ENCODE measurements around the gene SCAPER.

SCAPER gene

DNA sequence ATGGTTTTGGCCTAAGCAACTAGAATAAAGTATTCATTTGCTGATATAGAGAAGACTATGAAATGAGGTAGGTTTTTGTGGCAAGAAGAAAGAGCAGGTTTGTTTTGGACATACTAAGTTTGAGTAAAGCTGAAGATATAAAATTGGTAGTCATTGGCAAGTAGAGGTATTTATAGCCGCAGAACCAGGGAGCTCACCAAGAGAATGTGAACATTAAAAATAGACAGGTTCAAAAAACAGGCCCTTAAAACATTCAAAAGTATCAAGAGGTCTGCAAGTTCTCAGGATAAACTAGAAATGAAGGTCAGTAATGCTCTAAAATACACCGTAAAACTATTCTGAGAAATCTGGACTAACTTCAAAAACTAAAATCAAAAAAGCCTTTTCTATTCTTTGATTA is 240.7 kb downstream of the SCAPER start:
- DNase-seq = no peak

DNA sequence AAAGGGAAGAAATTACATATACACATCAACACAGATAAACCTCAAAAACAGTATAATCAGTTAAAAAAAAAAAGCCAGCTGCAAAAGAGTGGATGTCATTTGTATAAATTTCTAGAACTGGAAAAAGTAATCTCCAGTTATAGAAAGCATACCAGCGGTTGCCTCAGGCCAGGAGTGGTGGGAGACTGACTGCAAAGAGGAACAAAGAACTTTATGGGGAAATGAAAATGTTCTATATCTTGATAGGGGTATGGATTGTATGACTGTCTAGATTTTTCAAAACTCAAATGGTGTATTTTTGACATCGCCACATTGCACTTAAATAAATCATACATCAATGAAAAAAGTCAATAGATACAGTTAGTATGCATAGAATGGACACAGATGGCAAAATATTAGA is 241.6 kb downstream of the SCAPER start:
- DNase-seq = no peak

DNA sequence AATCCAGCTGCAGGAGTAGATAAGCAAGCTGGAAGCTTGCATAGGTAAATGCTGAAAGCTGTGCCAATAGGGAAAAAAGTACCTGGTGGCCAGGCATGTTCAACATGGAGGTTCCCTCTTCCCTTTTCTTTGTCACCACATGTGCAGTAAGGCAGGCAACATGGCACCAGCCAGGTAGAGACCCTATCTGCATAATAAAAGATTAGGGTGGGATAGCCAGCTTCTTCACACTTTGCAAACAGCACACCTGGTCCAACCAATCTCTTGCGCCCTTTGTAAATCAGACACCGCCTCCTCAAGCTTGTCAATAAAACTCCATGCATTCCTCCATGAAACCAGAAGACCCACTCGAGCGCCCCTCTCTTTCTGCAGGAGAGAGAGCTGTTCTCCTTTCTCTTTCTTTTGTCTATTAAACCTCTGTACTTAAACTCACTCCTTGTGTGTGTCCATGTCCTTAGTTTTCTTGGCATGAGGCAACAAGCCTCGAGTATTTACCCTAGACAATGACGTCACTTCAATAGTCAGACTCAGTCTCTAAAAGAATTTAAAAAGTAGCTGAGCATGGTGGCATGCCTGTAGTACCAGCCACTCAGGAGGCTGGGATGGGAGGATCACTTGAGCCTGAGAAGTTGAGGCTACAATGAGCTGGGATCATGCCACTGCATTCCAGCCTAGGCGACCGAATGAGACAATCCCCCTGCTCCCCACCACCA is 256.3 kb downstream of the SCAPER start:
- no peak for DNase-seq

DNA sequence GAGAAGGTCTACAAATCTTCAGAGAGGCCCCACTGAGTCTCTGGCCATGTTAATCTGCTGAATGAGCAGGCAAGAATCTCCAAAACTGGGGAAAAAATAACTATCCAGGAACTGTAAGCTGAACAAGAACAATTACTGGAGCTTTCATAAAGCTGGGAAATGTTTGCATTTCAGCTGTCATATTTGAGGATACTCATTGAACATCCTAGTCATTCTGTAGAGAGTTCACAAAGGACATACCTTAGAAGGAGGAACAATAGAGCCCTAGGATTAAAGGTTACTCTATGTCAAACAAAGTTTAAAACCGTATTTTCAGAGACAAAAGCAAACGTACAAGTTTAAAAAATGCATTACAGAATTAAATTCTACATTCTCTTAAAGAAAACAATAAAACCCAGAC is 257.5 kb downstream of the SCAPER start:
- no peak for DNase-seq

DNA sequence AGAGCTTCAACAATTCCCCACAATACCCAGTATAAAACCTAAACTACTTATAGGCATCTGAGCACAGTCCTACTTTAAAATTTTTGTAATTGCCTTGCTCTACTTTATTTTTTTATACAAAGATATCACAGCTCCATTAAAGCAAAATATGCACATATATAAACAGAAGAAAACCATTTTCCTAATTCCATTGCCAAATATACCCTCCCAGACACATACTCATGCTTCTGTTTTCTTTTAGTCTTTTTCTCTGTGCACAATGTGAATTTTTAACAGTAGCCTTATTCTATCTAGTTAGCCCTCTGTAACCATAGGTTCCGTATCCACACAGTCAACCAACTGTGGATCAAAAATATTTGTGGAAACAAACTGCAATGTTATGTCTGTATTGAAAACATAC is 260.5 kb downstream of the SCAPER start:
- DNase-seq = no peak

DNA sequence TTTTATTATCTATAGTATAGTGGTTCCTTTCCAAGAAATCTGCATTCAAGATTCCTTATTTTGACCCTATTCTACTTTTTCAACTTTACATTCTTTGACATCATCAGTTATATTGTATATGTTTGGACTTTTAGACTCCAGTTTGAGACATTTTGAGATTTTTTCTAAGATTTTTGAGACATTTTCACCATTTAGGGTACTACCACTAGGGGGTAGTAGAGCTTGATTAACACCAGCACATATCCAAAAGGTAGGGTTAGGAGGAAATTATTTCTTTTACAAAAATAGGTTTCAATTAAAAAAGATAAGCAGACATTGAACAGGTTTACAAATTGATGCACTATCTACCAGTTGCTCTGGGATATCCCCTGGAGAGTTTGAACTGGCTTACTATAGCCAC is 262.5 kb downstream of the SCAPER start:
- no peak for DNase-seq

DNA sequence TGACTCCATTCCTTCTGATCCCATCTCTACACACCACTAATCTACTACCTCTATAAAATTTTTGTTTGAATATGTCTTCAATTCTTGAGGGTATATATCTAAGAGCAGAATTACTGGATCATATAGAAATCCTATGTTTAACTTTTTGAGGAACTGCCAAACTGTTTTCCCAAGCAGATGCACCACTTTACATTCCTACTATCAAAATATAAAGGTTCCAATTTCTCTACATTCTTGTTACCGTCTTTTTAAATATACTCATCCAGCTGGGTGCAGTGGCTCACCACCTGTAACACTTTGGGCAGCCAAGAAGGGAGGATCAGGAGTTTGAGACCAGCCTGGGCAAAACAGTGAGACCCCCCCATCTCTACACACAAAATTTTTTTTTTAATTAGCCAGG is 268.0 kb downstream of the SCAPER start:
- DNase-seq = no peak

DNA sequence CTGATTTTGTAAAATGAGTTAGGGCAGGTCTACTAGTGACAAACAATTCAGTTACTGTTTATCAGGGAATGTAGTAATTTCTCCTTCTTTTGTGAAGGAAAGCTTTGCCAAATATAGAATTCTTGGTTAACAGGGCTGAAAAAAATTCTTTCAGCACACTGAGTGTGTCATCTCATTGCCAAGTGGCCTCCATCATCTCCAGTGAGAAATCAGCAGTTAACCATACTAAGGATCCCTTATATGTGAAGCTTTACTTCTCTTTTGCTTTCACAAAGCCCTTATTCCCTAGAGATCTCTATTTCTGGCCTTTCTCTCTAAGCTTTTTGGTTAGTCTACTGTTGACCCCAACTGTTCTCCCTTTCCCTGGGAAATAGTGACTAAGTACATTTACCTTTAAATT is 269.1 kb downstream of the SCAPER start:
- no peak for DNase-seq

DNA sequence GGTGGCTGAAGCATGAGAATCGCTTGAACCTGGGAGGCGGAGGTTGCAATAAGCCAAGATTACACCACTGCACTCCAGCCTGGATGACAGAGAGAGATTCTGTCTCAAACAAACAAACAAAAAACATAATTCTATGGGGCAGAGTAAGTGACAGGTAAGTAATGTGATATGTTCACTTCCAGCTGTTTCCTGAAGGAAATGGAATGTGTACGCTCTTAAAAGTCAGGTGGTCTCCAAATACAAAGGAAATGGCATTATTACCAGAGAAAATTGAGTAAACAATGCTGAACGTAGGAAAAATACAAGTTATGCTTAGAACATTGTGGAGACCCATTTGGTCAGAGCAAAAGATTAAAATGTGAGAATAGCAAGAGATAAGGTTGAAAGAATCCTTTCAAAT is 278.5 kb downstream of the SCAPER start:
- DNase-seq = no peak

DNA sequence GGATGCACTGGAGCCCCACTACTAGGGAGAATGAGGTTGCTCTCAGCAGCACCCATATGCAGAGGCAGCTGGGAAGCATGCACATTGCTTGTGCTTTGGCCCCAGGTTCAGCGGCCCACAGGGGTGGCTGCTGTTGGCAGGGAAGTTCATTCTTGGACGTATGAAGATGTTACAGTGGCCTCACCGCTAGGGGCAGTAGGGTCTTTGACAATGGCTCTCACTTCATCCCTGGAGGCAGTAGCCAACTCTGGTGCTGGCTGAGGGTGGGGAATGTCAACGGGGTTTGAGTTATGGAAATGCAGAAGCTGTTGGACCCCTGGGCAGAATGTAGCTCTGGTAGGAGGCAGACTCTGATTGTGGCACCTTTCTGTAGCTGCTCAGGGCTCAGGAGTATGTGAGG is 279.9 kb downstream of the SCAPER start:
- no peak for DNase-seq

DNA sequence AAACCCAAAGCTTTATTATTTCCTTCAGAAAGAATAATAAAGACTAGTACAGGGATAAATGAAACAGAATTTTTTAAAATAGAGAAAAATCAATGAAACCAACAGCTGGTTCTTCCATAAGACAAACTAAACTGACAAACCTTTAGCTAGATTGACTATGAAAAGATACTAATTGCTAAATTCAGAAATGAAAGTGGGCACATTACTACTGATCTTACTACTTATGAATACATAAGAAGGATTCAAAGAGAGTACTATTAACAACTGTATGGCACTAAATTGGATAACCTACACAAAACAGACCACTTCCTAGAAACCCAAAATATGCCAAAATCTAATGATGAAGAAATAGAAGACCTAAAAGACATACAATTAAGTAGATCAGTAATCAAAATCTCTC is 290.4 kb downstream of the SCAPER start:
- no peak for DNase-seq

DNA sequence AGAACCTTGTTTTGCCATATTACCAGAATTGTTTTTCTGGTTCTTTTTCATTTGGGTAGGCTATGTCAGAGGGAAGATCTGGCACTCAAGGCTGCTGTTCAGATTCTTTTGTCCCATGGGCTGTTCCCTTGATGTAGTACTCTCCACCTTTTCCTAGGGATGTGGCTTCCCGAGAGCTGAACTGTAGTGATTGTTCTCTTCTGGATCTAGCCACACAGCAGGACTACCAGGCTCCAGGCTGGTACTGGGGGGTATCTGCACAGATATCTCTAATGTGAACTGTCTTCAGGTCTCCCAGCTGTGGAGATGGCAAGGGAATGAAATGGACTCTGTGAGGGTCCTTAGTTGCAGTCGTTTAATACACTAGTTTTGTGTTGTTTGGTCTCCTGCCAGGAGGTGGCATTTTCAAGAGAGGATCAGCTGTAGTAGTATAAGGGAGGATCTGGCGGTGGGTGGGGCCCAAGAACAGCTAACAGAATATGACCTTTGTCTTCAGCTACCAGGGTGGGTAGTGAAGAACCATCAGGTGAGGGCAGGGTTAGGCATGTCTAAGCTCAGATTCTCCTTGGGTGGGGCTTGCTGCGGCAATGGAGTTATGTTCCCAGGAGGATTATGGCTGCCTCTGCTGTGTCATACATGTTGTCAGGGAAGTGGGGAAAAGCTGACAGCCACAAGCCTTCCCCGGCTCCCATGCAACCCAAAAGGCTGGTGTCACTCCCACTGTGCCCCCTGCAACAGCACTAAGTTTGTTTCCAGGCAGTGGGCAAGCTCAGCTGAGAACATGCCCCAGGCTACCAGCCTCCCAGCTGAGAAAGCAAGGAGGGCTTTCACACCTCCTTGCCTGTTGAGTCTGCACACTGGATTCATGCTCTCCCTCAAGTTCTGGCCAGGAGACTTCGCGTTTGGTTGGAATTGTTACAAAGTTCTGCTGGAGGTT is 316.1 kb downstream of the SCAPER start:
- peak; percentile 5 for DNase-seq

DNA sequence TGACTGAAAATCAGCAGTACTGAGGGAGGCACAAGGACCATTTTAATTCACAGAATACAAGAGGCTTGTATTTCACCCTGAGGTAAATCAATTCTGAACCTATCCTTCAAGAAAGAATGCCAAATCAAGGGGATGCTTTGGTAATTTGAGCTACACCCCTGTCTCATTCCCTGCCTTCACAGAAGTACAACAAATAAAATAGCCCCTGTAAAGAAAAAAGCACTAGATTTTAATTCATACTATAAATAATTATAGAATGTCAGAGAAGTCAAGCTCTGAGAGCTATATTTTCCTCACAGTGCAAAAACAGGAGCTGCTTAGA is 319.6 kb downstream of the SCAPER start:
- DNase-seq = no peak

DNA sequence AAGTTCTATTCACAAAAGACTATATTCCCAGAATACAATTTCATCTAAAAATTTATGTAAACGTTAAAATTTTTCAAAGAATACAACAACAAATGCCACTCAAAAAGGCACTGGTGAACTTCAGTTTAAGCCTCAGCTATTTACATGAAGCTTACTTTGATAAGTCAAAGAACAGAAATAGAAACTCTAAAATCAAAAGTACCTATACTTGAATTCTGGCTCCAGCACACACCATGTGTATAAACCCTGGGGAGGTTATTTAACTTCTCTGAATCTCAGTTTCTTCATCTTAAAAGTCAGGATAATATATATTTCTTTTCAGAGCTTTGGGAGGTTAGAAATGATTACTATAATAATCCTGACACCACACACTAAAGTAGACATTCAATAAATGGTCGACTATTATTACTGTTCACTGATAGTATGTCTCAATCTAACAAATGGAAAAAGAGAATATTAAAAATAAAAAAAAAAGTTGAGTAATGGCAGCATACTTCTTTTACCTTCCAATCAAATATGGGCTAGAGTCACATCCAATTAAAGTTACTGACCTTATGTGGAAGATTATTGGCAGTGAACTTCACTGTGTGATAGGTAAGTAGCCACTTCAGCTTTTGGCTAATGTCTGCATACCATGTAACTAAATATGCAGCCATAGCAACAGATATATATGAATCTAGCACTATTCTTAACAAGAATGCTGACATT is 320.1 kb downstream of the SCAPER start:
- no peak for DNase-seq

DNA sequence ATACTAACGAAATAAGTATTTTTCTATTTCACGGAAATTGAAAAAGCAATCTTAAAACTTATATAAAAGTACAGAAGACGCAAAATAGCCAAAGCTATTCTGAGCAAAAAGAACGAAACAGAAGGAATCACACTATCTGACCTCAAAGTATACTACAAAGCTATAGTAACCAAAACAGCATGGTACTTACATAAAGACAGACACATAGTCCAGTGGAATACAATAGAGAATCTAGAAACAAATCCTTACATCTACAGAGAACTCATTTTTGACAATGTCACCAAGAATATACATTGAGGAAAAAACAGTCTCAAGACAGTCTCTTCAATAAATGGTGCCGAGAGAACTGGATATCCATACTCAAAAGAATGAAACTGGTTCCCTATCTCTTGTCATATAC is 322.6 kb downstream of the SCAPER start:
- no peak for DNase-seq

DNA sequence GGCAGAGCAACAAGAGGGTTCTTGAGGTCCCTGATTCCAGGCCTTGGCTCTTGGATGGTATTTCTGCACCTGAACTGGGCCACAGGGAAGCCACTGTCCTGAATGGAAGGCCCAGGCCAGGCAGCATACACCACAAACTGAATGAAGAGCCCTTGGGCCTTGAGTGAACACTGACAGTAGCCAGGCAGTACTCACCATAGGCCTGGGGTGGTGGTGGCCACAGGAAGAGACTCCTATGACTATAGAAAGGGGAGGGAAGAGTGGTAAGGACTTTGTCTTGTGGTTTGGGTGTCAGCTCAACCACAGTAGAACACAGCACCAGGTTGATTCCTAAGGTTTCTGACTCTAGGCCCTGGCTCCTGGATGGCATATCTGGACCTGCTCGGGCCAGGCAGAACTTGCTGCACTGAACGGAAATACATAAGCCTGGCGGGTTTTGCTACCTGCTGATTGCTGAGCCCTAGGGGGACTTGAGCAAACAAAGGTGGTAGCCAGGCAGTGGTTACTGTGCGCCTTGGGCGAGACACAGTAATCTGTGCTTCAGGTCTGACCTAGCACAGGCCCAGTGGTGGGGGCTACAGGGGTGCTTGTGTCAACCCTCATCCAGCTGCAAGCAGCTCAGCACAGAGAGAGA is 327.1 kb downstream of the SCAPER start:
- DNase-seq = no peak

DNA sequence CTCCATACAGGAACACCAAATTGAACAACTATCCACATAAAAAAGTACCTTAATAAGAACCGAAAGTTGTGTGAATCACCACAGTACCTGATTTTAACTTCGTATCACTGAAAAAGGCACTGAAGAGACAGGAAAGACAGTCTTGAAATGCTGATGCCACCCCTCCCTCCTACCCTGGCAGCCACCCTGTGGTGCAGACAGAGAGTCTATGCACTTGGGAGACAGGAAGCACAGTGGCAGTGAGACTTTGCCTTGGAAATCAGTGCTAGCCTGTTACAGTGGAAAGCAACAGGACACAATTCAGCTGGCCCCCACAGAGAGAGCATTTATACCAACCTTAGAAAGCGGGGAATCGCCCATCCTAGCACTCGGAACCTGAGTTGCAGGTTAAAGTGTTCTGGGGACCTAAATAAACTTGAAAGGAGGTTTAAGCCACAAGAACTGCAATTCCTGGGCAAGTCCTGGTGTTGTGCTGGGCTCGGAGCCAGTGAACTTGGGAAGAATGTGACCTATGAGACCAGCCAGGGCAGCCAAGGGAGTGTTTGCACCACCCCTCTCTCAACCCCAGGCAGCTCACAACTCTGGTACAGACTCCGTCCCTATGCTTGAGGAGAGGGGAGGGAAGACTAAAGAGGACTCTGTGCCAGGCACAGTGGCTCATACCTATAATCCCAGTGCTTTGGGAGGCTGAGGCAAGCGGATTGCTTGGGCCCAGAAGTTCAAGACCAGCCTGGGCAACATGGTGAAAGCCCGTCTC is 328.4 kb downstream of the SCAPER start:
- DNase-seq = no peak

DNA sequence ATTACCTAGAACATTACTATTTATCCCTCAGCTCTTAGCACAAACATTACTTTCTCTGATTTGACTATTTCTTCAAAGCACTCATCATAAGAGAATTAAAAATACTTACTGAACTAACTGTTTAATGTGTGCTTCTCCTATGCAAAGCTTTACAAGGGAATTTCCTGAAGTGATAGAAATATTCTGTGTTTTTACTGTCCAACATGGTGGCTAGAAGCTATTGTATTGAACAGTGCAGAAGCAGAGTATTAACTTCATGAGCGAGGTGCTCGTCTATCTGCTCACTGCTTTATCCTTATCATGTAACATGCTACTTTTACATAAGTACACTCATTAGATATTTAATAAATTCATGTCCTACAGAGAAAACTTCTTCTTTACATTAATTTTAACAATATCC is 329.5 kb downstream of the SCAPER start:
- DNase-seq = no peak

DNA sequence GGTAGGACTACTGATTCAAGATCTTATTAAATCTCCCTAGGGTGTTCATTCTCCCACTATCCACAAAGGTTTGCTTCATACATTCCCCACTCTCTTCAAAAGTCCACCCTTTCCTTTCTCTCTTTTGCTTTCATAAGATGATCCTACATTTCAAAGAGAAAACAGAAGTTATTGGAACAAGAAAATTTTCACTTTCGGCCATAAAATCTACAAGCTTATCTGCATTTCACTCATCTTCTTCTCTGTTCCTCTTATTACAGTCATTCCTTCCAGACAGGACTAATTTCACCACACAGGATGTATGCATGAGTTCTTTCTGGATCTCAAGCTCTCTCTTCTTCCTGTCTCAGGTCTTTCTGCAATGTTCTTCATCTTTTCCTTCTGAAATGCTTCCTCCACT is 329.9 kb downstream of the SCAPER start:
- DNase-seq = no peak

DNA sequence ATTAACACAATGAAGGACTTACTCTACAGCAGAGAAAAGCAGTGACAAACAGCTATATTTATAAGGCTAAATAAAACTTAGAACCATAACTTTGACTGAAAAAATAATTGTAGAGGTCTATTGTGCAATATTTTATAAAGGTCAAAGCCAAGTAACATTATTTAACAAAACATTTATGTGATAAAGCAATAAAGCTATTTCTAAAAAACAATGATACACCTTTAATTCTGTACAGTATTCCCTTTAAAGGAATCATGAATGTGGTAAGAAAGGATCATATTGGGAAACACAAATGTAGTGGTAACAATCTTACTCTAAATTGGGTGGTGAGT is 332.2 kb downstream of the SCAPER start:
- DNase-seq = no peak

DNA sequence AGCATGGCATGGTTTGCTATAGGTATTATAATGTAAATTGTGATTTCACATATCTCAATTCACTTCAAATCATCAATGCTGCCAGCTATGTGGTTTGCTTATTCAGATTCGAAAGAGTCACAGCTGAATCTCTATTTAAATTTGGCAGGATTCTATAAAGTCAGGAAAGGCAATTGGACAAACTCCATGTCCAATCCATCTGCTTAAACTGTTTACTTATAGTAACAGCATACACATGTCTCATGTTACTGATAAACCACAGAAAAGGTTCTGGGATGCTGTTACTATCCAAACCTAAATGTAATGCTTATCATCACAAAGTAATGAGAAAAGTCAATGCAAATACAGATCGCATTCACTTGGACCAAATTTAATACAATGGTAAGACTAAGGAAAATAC is 338.9 kb downstream of the SCAPER start:
- DNase-seq = peak; percentile 10

DNA sequence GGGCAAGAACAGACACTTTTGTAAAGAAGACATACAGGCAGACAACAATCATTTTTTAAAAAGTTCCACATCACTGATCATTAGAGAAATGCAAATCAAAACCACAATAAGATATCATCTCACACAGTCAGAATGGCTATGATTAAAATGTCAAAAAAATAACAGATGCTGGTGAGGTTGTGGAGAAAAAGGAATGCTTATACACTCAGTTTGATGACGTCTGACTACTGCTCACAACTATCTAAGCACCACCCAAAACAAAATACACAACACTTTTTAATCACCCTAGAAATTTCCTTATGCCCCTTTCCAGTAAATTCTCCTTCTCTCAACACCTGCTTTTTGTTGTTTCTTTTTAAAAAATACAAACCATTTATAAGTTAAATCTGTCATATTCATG is 339.8 kb downstream of the SCAPER start:
- no peak for DNase-seq

DNA sequence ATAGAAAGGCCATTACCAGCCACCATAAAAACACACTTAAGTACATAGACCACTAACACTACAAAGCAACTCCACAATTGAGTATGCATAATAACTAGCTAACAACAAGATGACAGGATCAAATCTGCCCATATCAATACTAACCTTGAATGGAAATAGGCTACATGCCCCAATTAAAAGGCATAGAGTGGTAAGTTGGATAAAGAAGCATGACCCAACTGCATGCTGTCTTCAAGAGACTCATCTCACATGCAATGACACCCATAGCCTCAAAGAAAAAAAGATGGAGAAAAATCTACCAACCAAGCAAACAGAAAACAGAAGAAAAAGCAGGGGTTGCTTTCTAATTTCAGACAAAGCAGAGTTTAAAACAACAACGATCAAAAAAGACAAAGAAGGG is 349.9 kb downstream of the SCAPER start:
- no peak for DNase-seq
